CD4-positive, alpha-beta T cell treated with Interleukin-6 for 4 hours (primary cell): Measurements from ENCODE around the gene CCDC121.
"Not testable (repeated sequence)": the region's sequence is repeated elsewhere in the genome, so short reads cannot be mapped to it uniquely, and the experiment has no call there.

Experiments used
- DNase-seq: peaks from one replicate; pipeline ENCODE4 v3.0.0-alpha.2; 2020; ENCODE audit warnings: mixed read lengths

Gene CCDC121

GRCh38 chr2:27634291-27634690, 5.5 kb upstream of the CCDC121 start:
- DNase-seq = no peak

DNA sequence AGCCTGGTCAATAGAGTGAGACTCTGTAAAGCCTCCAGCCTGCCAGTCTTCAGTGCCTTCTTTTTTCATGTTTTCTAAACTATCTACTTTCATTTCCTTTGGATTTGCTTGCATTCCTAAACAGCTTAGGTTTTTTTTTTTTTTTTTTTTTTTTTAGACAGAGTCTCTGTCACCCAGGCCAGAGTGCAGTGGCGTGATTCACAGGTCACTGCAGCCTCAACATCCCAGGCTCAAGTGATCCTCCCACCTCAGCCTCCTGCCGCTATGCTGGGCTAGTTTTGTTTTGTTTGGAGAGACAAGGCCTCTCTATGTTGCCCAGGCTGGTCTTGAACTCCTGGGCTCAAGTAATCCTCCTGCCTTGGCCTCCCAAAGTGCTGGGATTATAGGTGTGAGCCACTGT, 1.4 kb upstream of the CCDC121 start:
- DNase-seq = not testable (repeated sequence)

DNA sequence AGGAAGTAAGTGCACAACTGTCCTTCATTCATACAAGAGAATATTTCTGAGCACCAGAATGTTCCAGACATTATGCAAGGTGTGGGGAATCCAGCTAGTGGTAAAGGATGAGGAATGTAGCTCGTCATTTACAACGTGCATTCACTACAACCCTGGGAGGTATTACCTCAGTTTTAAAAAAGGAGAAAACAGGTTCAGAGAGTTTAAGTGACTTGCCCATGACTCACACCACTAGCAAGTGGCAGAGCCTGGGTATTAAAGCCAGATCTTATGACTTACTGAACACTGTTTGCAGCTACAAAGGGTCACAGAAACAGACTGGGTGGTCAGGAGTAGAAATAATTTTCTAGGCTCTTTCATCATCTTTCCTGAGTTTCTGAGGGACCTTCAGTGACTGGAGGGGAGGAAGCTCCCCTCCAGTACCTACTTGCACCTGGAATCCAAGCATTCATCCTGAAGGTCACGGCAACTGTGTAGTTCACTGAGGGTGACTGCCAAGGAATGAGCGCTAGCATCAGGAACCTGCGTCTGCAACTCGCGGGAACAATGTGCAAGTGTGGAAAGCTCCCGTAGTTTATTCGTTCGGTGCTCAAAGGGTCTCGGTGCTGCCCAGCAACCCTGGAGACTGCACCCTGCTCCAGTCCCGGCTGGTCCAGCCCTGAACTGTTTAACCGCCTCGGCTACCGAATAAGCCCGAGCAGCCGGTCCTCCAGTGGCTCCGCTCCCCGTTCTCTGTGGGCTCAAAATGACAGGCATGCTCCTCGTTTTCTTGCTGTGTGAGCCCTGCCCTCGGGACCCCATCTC, 647 bp downstream of the CCDC121 start:
- peak; percentile 4 for DNase-seq

DNA sequence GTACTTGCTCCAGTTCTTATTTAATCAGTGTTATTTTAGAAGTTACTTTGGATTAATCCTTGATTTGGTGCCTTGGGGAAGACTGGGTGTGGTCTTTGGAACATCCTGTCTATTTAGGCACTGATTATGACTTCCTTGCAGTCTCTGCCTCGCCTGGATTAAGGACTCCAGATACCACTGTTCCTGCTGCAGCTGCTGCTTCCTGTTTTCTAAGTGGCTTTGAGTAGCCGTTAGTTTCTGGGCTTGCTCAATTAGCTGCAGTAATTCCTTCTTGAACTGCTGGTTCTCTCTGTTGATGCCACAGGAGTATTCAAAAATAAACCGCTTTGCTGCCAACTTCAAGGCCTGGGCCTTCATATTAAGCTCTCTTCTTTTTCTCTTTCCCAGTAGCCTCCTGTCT, 1.9 kb downstream of the CCDC121 start:
- DNase-seq = not testable (repeated sequence)

DNA sequence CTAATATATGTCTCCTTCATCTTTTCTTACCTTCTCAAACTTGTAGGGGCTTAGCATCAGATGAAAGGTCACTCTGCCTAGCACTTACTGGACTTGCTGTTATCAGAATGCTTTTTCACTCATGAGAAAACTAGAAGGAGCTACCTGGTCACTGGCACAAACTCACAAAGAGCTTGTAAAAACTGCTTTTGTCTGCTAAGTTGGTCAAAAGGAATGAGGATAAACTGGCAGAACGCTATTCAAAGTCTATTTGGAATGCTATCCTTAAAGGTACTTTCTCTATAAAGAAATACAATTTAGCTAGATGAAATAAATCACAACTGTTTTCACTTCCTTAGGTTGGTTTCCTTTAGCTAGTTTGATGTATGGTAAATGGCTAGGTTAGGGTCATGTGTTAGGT, 2.5 kb downstream of the CCDC121 start:
- DNase-seq = not testable (repeated sequence)

- DNase-seq = no peak
Measured at GRCh38 chr2:27624943-27625342, 3.9 kb downstream of the CCDC121 start.

GRCh38 chr2:27622921-27623384, 5.9 kb downstream of the CCDC121 start:
- DNase-seq = no peak

DNA sequence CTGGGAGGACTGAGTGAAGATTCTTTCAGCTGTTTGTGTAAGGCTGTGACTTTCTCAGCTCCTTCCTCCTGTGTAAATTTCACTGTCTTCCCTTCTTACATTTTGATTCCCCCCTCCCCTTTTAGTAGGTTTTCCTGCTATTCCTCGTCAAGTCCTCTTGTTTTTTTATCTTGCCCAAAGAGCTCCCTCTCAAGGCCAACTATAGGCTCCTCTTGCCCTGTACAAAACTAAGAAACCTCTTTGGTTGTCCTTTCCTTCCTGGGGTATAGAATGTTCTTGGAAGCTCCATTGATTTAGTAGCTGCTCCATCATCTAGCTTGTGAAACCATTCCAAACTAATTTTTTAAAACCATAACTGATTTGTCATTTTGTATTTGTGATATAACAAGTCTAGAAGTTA, 7.3 kb downstream of the CCDC121 start:
- DNase-seq = no peak

DNA sequence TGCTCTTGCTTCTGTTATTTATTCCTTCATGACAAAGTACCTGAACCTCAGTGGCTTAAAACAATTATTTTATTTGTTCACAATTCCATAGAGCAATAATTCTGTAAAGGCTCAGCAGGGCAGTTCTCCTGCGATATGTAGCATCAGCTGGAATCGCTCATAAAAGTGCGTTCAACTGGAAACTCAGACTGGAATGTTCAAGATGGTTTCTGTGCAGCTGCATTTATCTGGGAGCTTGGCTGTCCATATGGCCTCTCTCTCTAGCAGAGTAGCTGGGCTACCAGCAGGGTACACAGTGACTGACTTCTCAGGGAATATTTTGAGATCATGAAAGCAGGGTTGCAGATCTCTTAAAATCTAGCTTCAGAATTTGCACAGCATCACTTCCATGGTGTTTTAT, 13.5 kb downstream of the CCDC121 start:
- no peak for DNase-seq

- DNase-seq = no peak
Measured at GRCh38 chr2:27613985-27614384, 14.8 kb downstream of the CCDC121 start.

DNA sequence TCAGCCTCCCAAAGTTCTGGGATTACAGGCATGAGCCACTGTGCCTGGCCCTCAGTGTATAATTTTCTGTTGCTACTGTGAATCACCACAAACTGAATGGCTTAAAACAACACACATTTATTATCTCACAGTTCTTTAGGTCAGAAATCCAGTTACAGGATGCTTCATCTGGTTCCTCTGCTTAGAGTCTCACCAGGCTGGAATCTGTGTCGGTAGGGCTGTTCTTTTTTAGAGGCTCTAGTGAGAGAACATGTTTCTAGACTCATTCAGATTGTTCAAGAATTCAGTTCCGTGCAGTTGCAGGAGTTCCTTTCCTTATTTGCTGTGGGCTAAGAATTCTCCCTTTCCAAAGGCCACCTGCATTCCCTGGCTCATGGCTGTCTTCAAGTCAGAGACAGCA, 22.2 kb downstream of the CCDC121 start:
- DNase-seq = no peak

DNA sequence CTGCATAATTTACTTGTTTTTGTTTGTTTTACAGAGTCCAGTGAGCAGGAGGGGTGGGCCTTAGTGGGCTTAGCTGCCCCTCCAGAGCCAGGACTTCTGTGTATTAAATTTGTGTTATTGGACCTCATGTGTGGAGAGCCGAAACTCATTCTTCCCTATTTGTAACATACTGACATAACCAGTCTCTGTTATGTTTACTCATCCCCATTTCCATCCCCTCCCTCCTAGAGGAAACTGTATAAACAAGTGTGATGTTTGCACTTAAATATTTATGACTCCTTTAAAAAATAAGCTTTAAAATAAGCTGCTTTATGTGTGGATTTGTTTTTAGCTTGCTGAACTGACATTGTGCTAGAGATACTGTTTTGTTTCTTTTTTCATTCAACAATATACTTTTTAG, 32.2 kb downstream of the CCDC121 start:
- no peak for DNase-seq

GRCh38 chr2:27595412-27595811, 33.4 kb downstream of the CCDC121 start:
- DNase-seq = not testable (repeated sequence)

GRCh38 chr2:27594020-27594703, 34.6 kb downstream of the CCDC121 start:
- not testable (repeated sequence) for DNase-seq

DNA sequence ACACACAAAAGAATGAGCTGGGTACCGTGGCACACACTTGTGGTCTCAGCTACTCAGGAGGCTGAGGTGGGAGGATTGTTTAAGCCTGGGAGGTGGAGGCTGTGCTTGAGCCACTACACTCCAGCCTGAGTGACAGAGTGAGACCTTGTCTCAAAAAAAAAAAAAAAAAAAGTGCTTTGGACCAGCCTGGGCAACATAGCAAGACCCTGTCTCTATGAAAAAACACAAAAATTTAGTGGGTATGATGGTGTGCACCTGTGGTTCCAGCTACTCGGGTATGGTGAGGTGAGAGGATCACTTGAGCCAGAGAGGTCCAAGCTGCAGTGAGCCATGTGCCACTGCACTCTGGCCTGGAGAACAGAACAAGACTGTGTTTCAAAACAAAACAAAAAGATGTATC, 35.6 kb downstream of the CCDC121 start:
- no peak for DNase-seq

DNA sequence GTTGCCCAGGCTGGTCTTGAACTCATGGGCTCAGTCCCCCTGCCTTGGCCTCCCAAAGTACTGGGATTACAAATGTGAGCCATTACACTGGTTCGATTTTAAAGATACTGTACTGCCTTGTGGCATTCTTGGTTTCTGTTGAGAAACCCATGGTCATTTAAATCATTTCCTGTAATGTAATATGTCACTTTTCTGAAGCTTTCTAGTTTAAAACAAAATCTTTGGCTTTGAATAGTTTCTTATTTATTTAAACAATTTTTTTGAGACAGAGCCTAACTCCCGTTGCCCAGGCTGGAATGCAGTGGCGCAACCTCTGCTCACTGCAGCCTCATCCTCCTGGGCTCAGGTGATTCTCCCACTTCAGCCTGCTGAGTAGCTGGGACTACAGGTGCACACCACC, 37.1 kb downstream of the CCDC121 start:
- DNase-seq = no peak

DNA sequence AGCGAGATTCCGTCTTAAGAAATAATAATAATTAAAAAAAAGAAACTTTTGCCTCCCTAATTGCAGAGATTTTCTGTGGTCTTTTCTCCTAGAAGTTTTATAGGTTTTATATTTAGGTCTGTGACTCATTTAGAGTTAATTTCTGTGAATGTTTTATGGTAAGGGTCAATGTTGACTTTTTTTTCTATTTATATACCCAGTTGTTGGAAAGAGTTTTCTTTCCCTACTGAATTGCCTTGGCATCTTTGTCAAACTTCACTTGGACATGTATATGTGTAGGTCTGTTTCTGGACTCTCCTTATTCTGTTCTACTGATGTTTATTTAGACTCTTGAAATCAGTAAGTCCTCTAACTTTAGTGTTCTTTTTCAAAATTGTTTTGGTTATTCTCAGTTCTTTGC, 40.5 kb downstream of the CCDC121 start:
- DNase-seq = no peak

- DNase-seq = no peak
Measured at GRCh38 chr2:27587025-27587424, 41.8 kb downstream of the CCDC121 start.

- DNase-seq = no peak
Measured at GRCh38 chr2:27584597-27584996, 44.2 kb downstream of the CCDC121 start.

- no peak for DNase-seq
Measured at GRCh38 chr2:27583390-27583915, 45.4 kb downstream of the CCDC121 start.

- peak; percentile 83 for DNase-seq
Measured at GRCh38 chr2:27582695-27583389, 46.0 kb downstream of the CCDC121 start, which contains the start of gene ZNF512. TSS of gene ZNF512 (plus strand) at chr2:27583042. CDS start at chr2:27583113, 71 bp downstream.

DNA sequence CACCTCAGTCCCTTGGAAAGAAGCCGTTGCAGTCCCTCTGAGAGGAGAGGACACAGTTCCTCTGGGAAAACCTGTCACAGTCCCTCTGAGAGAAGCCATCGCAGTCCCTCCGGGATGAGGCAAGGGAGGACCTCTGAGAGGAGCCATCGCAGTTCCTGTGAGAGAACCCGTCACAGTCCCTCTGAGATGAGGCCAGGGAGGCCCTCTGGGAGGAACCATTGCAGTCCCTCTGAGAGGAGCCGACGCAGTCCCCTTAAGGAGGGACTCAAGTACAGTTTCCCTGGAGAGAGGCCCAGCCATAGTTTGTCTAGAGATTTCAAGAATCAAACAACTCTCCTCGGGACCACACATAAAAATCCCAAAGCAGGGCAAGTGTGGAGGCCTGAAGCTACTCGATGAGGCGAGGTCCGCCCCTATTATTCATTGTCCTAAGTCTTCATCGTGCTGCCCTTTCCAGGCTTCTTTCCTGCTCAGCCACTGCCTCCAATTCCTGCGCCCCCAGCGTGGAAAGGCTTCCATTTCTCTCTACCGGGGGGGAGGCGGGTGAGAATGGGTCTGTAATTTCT, 46.6 kb downstream of the CCDC121 start:
- DNase-seq = no peak
